GM18499 (cell line): ENCODE results near the gene G0S2.
A peak's percentile ranks its signal among the peaks of the same experiment; 100 is the strongest.

ENCODE experiments used
- ATAC-seq: cut with Tn5 transposase; IDR thresholded peaks from one replicate; pipeline ENCODE4 v1.9.1; 2021; ENCODE audit warnings: moderate number of reproducible peaks; ENCODE audit not compliant: insufficient read depth, unreplicated experiment

Gene G0S2

GRCh38 chr1:209674957-209675564 lies at the start of gene G0S2:
Gene G0S2 (plus strand): TSS chr1:209675412. CDS start chr1:209675685, 273 bp downstream.
- no peak for ATAC-seq

GRCh38 chr1:209625791-209626285 lies 49.4 kb upstream of the G0S2 start:
- ATAC-seq: no peak

- ATAC-seq: no peak
These were observed 48.7 kb upstream of the G0S2 start for GRCh38 chr1:209626346-209627026.

GRCh38 chr1:209627027-209627731 lies 48.0 kb upstream of the G0S2 start:
- ATAC-seq: no peak

GRCh38 chr1:209627732-209628196 lies 47.4 kb upstream of the G0S2 start:
- ATAC-seq: peak; percentile 72

GRCh38 chr1:209628618-209629299 lies 46.5 kb upstream of the G0S2 start:
- ATAC-seq: no peak

GRCh38 chr1:209629621-209630382 lies 45.4 kb upstream of the G0S2 start:
- no peak for ATAC-seq

- ATAC-seq: no peak
These were observed 44.6 kb upstream of the G0S2 start for GRCh38 chr1:209630383-209631225.

GRCh38 chr1:209633335-209633997 lies 41.7 kb upstream of the G0S2 start:
- ATAC-seq: no peak

GRCh38 chr1:209634005-209634737 lies 41.0 kb upstream of the G0S2 start:
- ATAC-seq: no peak

GRCh38 chr1:209635850-209636249 lies 39.4 kb upstream of the G0S2 start:
- no peak for ATAC-seq

- ATAC-seq: no peak
These were observed 33.4 kb upstream of the G0S2 start for GRCh38 chr1:209641832-209642172.

GRCh38 chr1:209642816-209643215 lies 32.4 kb upstream of the G0S2 start:
- ATAC-seq: no peak

- no peak for ATAC-seq
These were observed 31.8 kb upstream of the G0S2 start for GRCh38 chr1:209643285-209644020.

- ATAC-seq: no peak
These were observed 29.4 kb upstream of the G0S2 start for GRCh38 chr1:209645574-209646452.

- no peak for ATAC-seq
These were observed 28.7 kb upstream of the G0S2 start for GRCh38 chr1:209646558-209646957.
